Fibroblast of lung (primary cell): ENCODE measurements around the gene VPS26B.

ENCODE experiments used
- EZH2 ChIP-seq: IDR thresholded peaks from 2 replicates; pipeline ENCODE4 v1.5.1; 2012; ENCODE audit warnings: low read length, control low read depth, mild to moderate bottlenecking; ENCODE audit errors: missing control alignments
- TF ChIP-seq, protein P1 (sequence below), 2 donors: IDR thresholded peaks in 1 of 2; conservative IDR thresholded peaks in 1 of 2; 1 replicate in 1 of 2; 2 replicates in 1 of 2; pipeline ENCODE4 v1.5.1; 2011 to 2012; ENCODE audit warnings: low read length in 2 of 2, control low read depth in 1 of 2, inconsistent platforms in 1 of 2, low read depth in 1 of 2, mild to moderate bottlenecking in 1 of 2

DNA sequence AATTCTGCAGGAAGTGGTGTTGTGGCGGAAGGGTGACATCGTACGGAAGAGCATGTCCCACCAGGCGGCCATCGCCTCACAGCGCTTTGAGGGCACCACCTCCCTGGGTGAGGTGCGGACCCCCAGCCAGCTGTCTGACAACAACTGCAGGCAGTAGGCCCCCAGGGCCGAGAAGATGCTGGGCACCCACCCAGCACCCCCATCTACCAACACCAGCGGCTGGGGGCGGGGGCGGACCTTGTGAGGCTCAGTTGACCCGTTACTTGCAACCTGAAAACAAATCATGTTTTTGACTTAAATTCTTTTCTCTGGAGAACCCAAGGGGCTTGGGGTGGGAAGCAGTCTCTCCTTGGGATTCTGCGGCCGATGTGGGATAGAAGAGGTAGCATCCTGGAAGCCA, 21.0 kb downstream of the VPS26B start:
- no peak for TF ChIP-seq EZH2
- TF ChIP-seq, protein P1, sequence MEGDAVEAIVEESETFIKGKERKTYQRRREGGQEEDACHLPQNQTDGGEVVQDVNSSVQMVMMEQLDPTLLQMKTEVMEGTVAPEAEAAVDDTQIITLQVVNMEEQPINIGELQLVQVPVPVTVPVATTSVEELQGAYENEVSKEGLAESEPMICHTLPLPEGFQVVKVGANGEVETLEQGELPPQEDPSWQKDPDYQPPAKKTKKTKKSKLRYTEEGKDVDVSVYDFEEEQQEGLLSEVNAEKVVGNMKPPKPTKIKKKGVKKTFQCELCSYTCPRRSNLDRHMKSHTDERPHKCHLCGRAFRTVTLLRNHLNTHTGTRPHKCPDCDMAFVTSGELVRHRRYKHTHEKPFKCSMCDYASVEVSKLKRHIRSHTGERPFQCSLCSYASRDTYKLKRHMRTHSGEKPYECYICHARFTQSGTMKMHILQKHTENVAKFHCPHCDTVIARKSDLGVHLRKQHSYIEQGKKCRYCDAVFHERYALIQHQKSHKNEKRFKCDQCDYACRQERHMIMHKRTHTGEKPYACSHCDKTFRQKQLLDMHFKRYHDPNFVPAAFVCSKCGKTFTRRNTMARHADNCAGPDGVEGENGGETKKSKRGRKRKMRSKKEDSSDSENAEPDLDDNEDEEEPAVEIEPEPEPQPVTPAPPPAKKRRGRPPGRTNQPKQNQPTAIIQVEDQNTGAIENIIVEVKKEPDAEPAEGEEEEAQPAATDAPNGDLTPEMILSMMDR (conservative IDR thresholded peaks at IDR 0.05 in 1 of 2, IDR thresholded peaks at IDR 0.05 in 1 of 2; ENCODE audit: low read depth in 1 of 2, low read length in 2 of 2) = no peak
